ENCODE measurements around the gene ANKRA2. TPM values are rescaled to one million over a fixed set of nuclear protein-coding genes. Genes with fewer than 3 reads are reported as not detected.

ANKRA2 gene
- total RNA-seq = 10 to 100 TPM; 16.3 to 18.4 TPM

- CTCF ChIA-PET = interaction anchor here (0.6 to 0.7 kb wide), 2 partner anchors 23 to 1026 kb away, joined by 3 read pairs; no protein-coding TSS in a partner anchor
- peak; percentile 92 for ATAC-seq
- H3K9me3 Mint-ChIP-seq (ENCODE audit: low read depth) = no peaks in the 10 kb centered on the region
- peak within 1 kb of the TSS; percentile 93 for H3K4me3 Mint-ChIP-seq
- H3K27me3 Mint-ChIP-seq = no peaks in the 10 kb centered on the region
- peak within 1 kb of the TSS; percentile 100 for H3K27ac Mint-ChIP-seq
- POLR2A ChIA-PET = interaction anchor here (0.6 to 0.8 kb wide), 3 partner anchors 59 to 243 kb away, joined by 3 to 5 read pairs (median 3); no protein-coding TSS in a partner anchor
- H3K36me3 Mint-ChIP-seq (ENCODE audit: low read depth) = peaks cover 19% of the 10 kb centered on the region
- intact Hi-C loops (cut with DNase I, micrococcal nuclease) = loop anchor here (1.0 to 10.0 kb wide), 7 partner anchors 46 to 1769 kb away; partner anchors contain the start of genes BTF3 (in 2 of the 2), HEXB (in 1 of the 2) and HMGCR (in 1 of the 2)
- peaks cover 33% of the 10 kb centered on the region for H3K4me1 Mint-ChIP-seq
- peak; percentile 100 for DNase-seq
Observed at GRCh38 chr5:73565139-73565968, at the start of gene ANKRA2, which contains the start of gene UTP15. ANKRA2 (minus strand) TSS chr5:73565639; CDS start chr5:73562881, 2,758 bp downstream. UTP15 (plus strand) TSS chr5:73565743; CDS start chr5:73567345, 1,602 bp downstream.

- H3K27me3 Mint-ChIP-seq = peaks cover 21% of the 10 kb centered on the region
- CTCF ChIA-PET = interaction anchor here (0.6 kb wide), 1 partner anchor 12 kb away, joined by 3 read pairs; no protein-coding TSS in a partner anchor
Observed at GRCh38 chr5:73615085-73615484, 49.6 kb upstream of the ANKRA2 start.

GRCh38 chr5:73612799-73613198, 47.4 kb upstream of the ANKRA2 start:
- intact Hi-C loops (cut with DNase I, micrococcal nuclease) = no loop called here
- Mint-ChIP-seq H3K4me1 (no peaks in the 10 kb centered on the region), H3K36me3 (ENCODE audit: low read depth) (no peaks in the 10 kb centered on the region), H3K9me3 (ENCODE audit: low read depth) (no peaks in the 10 kb centered on the region), H3K27ac (no peak overlapping the region), H3K27me3 (peaks cover 21% of the 10 kb centered on the region), H3K4me3 (no peak overlapping the region)
- ChIA-PET POLR2A (no interaction called here), CTCF (no interaction called here)
- ATAC-seq (no peak), DNase-seq (no peak)

More at GRCh38 chr5:73615085-73615484, 49.6 kb upstream of the ANKRA2 start:
- POLR2A ChIA-PET = no interaction called here
- ATAC-seq (no peak), DNase-seq (no peak)
- Mint-ChIP-seq H3K4me3 (no peak overlapping the region), H3K27ac (no peak overlapping the region), H3K4me1 (no peaks in the 10 kb centered on the region), H3K9me3 (ENCODE audit: low read depth) (no peaks in the 10 kb centered on the region), H3K36me3 (ENCODE audit: low read depth) (no peaks in the 10 kb centered on the region)
- intact Hi-C loops (cut with DNase I, micrococcal nuclease) = no loop called here

- Mint-ChIP-seq H3K27me3 (peaks cover 19% of the 10 kb centered on the region), H3K4me3 (no peak overlapping the region)
- POLR2A ChIA-PET = no interaction called here
Observed at GRCh38 chr5:73607228-73607627, 41.8 kb upstream of the ANKRA2 start.

GRCh38 chr5:73606206-73606753, 40.8 kb upstream of the ANKRA2 start:
- Mint-ChIP-seq H3K27me3 (peaks cover 13% of the 10 kb centered on the region), H3K4me3 (no peak overlapping the region), H3K36me3 (ENCODE audit: low read depth) (no peaks in the 10 kb centered on the region), H3K27ac (no peak overlapping the region), H3K4me1 (no peaks in the 10 kb centered on the region), H3K9me3 (ENCODE audit: low read depth) (peaks cover 3% of the 10 kb centered on the region)
- ATAC-seq (no peak), DNase-seq (no peak)
- ChIA-PET CTCF (interaction anchor here (0.7 kb wide), 1 partner anchor 174 kb away, joined by 3 read pairs; no protein-coding TSS in a partner anchor), POLR2A (no interaction called here)
- intact Hi-C loops (cut with DNase I, micrococcal nuclease) = no loop called here

More at GRCh38 chr5:73607228-73607627, 41.8 kb upstream of the ANKRA2 start:
- Mint-ChIP-seq H3K36me3 (ENCODE audit: low read depth) (no peaks in the 10 kb centered on the region), H3K4me1 (no peaks in the 10 kb centered on the region), H3K27ac (no peak overlapping the region), H3K9me3 (ENCODE audit: low read depth) (no peaks in the 10 kb centered on the region)
- CTCF ChIA-PET = interaction anchor here (1.6 kb wide), 1 partner anchor 14 kb away, joined by 4 read pairs; no protein-coding TSS in a partner anchor
- intact Hi-C loops (cut with DNase I, micrococcal nuclease) = no loop called here
- ATAC-seq (no peak), DNase-seq (no peak)

GRCh38 chr5:73605223-73606087, 40.0 kb upstream of the ANKRA2 start:
- peaks cover 3% of the 10 kb centered on the region for H3K9me3 Mint-ChIP-seq (ENCODE audit: low read depth)
- no peak for ATAC-seq
- CTCF ChIA-PET = interaction anchor here (1.2 kb wide), 1 partner anchor 15 kb away, joined by 3 read pairs; no protein-coding TSS in a partner anchor
- no peak overlapping the region for H3K27ac Mint-ChIP-seq
- peaks cover 8% of the 10 kb centered on the region for H3K27me3 Mint-ChIP-seq
- DNase-seq = no peak
- H3K36me3 Mint-ChIP-seq (ENCODE audit: low read depth) = no peaks in the 10 kb centered on the region
- no peak overlapping the region for H3K4me3 Mint-ChIP-seq
- POLR2A ChIA-PET = no interaction called here
- no peaks in the 10 kb centered on the region for H3K4me1 Mint-ChIP-seq
- intact Hi-C loops (cut with DNase I, micrococcal nuclease) = no loop called here

GRCh38 chr5:73603998-73604397, 38.6 kb upstream of the ANKRA2 start:
- ATAC-seq (no peak), DNase-seq (no peak)
- CTCF ChIA-PET = interaction anchor here (0.6 to 1.2 kb wide), 4 partner anchors 13 to 678 kb away, joined by 3 to 4 read pairs (median 3); no protein-coding TSS in a partner anchor
- Mint-ChIP-seq H3K4me3 (no peak overlapping the region), H3K27me3 (peaks cover 5% of the 10 kb centered on the region), H3K9me3 (ENCODE audit: low read depth) (peaks cover 3% of the 10 kb centered on the region), H3K4me1 (no peaks in the 10 kb centered on the region), H3K36me3 (ENCODE audit: low read depth) (no peaks in the 10 kb centered on the region), H3K27ac (no peak overlapping the region)
- intact Hi-C loops (cut with DNase I, micrococcal nuclease) = no loop called here
- POLR2A ChIA-PET = no interaction called here

- no peak for ATAC-seq
- no peaks in the 10 kb centered on the region for H3K36me3 Mint-ChIP-seq (ENCODE audit: low read depth)
- intact Hi-C loops (cut with DNase I, micrococcal nuclease) = no loop called here
- no peak for DNase-seq
- no peak overlapping the region for H3K4me3 Mint-ChIP-seq
- ChIA-PET POLR2A (interaction anchor here (0.7 kb wide), 1 partner anchor 1000 kb away, joined by 3 read pairs; no protein-coding TSS in a partner anchor), CTCF (interaction anchor here (0.6 to 2.6 kb wide), 3 partner anchors 10 to 194 kb away, joined by 3 to 5 read pairs (median 4); no protein-coding TSS in a partner anchor)
- H3K4me1 Mint-ChIP-seq = no peaks in the 10 kb centered on the region
- H3K27ac Mint-ChIP-seq = no peak overlapping the region
- peaks cover 2% of the 10 kb centered on the region for H3K27me3 Mint-ChIP-seq
- H3K9me3 Mint-ChIP-seq (ENCODE audit: low read depth) = peaks cover 3% of the 10 kb centered on the region
Observed at GRCh38 chr5:73599380-73599779, 33.9 kb upstream of the ANKRA2 start.

- DNase-seq (peak; percentile 16), ATAC-seq (no peak)
- Mint-ChIP-seq H3K4me3 (no peak overlapping the region), H3K4me1 (no peaks in the 10 kb centered on the region), H3K27ac (no peak overlapping the region), H3K36me3 (ENCODE audit: low read depth) (no peaks in the 10 kb centered on the region), H3K9me3 (ENCODE audit: low read depth) (peaks cover 2% of the 10 kb centered on the region), H3K27me3 (peaks cover 2% of the 10 kb centered on the region)
- ChIA-PET POLR2A (no interaction called here), CTCF (interaction anchor here (0.6 to 2.6 kb wide), 18 partner anchors 8 to 439 kb away, joined by 3 to 27 read pairs (median 4); no protein-coding TSS in a partner anchor)
- intact Hi-C loops (cut with DNase I, micrococcal nuclease) = no loop called here
Observed at GRCh38 chr5:73596705-73597328, 31.4 kb upstream of the ANKRA2 start.

- Mint-ChIP-seq H3K36me3 (ENCODE audit: low read depth) (no peaks in the 10 kb centered on the region), H3K4me1 (no peaks in the 10 kb centered on the region), H3K27me3 (no peaks in the 10 kb centered on the region), H3K4me3 (no peak overlapping the region), H3K27ac (no peak overlapping the region), H3K9me3 (ENCODE audit: low read depth) (no peaks in the 10 kb centered on the region)
- ChIA-PET CTCF (interaction anchor here (0.6 to 9.6 kb wide), 5 partner anchors 10 to 709 kb away, joined by 3 to 152 read pairs (median 4); no protein-coding TSS in a partner anchor), POLR2A (no interaction called here)
- intact Hi-C loops (cut with DNase I, micrococcal nuclease) = loop anchor here in 1 of 2 experiments (5.0 kb wide), 1 partner anchor 100 kb away; no protein-coding TSS in a partner anchor
- no peak for ATAC-seq
- no peak for DNase-seq
Observed at GRCh38 chr5:73592551-73592950, 27.1 kb upstream of the ANKRA2 start.

Measured in activated CD4-positive, alpha-beta T cell treated with anti-CD3 and anti-CD28 coated beads for 36 hours (primary cell).